T1000 (cell line): ENCODE measurements around the gene DDX1.

Source experiments
- DNase-seq: peaks from one replicate; lab custom pipeline; 2025; ENCODE audit warnings: mixed read lengths; lab: John Stamatoyannopoulos, UW

Gene DDX1

GRCh38 chr2:15664273-15665066 lies 72.8 kb downstream of the DDX1 start:
- no peak for DNase-seq

- DNase-seq: no peak
Measured at GRCh38 chr2:15665067-15665942, 73.6 kb downstream of the DDX1 start.

DNA sequence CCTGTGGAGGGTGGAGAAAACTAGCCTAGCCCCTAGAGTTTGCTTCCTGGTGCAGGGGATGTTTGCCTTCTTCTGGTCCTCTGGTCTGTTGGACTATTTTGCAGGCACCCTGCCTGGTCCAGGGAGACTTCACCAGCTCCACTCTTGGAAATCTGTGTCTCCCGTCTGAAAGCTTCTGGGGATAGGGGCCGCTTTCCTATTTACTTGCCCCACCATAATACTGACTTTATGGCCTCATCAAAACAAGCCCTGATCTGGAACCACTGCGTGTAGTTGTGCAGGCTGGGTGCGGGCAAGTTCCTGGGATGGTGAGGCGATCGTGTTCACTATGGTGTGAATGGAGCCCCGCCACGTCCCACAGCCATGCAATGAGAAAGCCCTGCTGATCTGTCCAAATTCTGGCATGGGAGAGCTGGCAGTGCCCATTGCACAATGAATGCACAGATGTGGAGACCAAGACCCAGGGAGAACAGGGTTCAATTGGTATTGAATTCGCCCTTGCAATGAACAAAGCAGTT lies 74.3 kb downstream of the DDX1 start:
- no peak for DNase-seq

DNA sequence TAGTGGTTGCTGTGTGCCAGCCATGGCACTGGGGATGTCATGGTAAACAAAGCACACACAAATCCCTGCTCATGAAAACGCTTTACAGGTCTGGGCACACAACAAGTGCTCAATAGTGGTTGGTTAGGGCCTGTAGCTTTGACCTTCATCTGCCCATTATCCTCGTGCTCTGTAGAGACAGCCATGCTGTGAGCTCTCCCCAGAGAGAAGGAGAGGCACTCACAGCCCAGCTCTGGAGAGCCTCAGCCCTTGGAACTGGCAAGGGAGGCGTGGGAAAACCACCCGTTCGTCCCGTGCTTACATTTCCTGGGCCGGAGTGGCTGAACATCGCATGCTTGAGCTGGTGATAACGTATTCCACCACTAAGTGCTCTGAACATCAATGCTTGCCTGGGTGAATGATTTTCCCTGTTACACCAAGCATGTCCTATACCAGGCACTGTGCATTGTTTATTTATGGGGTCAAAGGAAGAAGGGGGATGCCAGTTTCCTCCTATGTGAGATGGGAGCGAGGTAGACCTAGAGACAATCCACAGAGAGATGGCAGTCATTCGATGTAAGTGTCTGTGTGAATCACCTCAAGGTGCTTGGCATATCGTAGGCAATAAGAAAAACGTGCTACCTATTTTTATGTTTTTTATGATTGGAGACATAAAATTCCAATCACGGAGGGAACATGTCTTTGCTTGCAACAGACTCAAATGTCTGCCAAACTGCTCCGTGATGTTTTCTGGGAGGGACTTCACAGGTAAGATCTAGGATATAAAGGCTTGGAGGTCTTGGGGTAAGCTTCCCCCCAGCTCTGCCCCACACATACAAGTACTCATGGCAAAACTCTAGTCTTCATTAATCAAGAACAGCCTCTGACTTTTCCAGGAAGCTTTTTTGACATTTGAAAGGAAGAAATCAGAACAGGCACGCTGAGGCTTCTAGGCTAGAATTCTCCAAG lies 75.5 kb downstream of the DDX1 start:
- no peak for DNase-seq

DNA sequence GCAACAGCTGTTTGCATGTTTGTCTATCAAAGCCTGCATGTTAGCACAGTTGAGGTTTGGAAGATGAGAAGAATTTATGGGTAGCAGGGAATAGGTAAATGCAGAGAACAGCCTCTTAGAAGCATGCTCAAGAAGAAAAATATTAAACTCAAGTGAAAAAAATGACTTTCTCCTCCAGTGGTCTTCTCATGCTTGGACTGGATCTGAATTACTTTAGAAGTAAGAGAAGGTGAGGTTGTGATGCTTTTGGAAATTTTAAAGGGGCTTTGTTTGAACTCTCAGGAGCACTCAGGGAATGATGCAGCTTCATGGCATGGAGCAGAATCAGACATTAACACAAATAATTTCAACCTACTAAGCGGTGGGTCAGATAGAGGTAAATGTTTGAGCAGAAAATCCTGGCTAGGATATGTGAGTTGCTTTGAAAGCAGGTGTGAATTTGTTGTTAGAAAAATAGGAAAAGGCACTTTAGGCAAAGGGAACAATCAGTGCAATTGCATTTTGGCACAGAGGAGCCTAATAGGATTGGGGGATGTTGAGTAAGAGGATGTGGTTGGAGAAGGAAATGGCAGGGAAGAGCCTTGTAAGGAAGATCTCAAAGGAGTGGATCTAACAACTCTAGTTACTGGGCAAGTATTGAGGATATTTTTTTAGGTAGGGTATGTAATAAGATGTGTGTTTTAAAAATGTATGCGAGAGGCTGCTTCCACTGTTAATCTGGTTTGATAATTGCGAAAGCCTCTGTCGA lies 76.3 kb downstream of the DDX1 start:
- DNase-seq: no peak

DNA sequence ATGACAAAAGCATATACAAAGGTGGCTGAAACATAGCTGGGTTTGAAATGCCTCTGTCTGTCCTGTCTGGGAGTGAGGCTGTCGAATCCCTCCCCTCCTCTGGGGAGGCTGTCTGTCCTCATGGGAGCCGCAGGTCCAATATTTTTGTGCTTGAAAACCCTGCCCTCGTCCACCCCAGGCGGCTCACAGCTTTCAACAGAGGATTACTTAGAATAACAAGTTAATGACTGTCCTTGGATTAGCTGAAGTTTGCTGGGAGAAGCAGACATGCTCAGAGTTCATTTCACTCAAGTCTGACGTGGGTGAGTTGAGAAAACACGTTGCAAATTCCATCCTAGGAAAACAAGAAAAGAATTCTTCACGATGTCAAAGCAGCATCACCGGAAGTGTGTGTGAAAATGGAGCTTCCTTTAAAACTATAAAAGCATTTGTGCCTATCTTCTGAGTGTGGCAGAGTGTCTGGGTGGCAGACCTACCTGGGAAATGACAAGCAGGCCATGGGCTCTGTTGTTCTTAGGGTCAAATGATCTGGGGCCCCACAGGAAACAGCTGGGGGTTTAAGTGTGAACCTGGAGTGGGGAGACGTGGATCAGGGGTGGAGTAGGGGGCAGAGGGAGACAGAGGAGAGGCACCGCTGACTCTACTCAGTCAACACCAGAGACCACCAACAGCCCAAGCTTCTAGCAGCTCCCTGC lies 77.1 kb downstream of the DDX1 start:
- DNase-seq: no peak

- DNase-seq: no peak
Measured at GRCh38 chr2:15669375-15669910, 77.8 kb downstream of the DDX1 start.

DNA sequence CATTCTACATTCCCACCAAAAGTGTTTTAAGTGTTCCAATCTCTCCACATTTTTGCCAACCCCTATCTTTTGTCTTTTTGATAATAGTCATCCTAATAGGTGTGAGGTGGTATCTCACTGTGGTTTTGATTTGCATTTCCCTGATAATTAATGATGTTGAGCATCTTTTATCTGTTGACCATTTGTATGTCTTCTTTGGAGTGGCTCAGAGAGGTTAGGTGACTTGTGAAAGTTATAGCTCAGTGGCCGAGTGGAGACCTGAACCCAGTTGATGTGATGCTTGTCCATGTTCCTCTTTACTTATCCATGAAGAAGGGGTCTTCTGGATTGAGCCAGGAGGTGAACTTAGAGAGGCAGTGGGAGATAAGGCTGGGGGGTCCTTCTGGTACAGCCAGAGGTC lies 78.8 kb downstream of the DDX1 start:
- DNase-seq: no peak

DNA sequence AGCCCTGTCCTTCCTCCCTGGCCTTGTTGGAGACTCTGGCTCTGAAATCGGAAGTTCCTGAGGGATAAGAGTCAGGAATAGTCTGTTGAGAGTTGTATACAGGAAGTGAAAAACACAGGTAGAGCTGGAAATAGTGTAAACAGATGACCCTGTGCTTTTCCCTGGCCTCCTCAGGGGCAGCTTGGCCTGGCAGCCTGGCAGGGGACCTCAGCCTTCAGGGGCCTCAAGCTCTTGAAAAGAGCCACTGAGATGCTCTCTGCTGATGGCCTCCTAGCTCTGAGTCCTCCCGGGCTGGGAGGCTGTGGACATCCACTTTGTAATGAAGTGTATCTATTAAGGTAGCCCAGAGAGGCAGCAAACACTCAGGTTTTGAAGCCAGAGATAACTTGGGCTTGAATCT lies 79.3 kb downstream of the DDX1 start:
- no peak for DNase-seq

DNA sequence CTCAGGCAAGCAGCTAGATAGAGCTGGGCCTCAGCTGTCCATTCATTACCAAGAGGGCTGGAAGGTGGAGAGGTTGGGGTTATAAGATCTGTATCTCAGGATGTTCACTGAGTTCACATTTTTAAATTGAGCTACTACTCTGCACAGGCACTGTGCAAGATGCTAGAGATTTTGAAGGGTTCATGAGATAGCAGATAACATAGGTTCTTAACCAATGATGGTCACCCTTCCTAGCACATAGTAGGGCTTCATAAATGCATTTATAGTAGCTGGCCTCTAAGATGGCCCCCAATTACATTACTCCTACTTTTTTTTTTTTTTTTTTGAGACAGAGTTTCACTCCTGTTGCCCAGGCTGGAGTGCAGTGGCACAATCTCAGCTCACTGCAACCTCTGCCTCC lies 79.7 kb downstream of the DDX1 start:
- no peak for DNase-seq

DNA sequence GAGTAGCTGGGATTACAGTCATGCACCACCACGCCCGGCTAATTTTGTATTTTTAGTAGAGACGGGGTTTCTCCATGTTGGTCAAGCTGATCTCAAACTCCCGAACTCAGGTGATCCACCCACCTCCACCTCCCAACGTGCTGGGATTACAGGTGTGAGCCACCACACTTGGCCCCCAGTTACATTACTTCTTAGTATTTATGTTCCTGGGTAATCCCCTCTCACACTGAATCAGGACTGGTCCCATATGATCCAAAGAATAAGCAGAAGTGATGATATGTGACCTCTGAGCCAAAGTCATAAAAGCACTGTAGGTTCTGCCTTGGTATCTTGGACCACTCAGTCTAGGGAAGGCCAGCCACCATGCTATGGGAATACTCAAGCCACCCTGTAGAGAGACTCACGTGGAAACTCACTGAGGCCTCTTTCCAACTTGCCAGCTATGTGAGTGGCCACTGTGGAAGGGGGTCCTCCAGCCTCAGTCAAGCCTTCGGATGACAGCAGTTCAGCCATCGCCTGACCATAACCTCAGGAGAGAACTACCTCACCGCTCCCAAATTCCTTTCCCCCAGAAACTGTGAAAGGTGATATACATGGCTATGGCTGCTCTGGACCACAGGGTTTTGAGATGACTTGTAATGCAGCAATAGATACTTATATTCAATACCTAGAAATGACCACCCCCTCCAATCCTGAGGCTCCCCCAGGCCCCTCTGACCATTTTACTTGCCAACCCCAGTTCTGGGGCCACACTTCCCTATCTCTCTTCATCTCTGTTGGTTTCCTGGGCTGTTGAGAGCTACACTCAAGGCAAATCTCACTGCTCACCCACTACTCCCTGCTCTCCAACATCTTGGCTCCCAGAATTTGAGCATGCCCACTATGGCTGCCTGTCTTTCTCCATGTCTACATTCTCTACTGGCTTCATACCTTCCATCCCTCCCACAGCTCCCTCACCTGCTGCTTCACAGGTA lies 80.5 kb downstream of the DDX1 start:
- no peak for DNase-seq

GRCh38 chr2:15672961-15673918 lies 81.6 kb downstream of the DDX1 start:
- no peak for DNase-seq

- no peak for DNase-seq
Measured at GRCh38 chr2:15673919-15674636, 82.4 kb downstream of the DDX1 start.

DNA sequence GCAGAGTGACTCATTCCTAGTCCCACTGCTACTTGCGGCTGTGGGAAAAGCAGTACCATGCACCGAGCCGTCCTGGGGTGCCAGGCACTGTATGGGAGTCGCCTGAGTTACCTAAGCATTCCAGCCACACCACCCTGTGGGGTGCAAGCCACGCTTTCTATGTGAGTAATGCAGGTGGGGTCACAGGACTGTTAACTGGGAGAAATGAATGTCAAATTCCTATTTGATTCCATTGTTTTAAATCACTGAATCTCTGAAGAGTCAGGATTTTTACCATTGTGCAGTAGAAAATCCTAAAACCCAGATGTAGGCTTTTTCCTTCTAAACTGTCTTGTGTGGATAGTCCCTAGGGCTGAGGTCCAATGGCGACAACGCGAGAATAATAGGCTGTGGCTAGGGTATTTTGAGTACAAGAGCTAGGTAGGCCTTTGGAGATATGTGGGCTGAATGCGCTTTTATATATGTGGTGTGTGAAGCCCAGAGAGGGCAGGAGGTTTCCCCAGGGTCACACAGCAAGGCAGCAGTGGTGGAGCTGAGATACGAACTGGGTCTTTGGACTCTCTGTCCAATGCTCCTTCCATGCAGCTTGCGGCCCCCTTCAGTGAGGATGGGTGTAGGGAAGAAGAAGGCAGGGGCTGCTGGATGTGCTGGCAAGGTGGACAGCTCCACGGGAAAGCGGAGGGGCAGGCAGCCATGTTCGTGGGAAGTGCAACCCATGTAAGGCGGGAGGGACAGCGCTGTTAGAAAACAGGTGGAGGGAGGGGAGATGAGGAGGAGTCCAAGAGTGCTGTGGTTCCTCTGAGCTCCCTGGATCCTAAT lies 83.2 kb downstream of the DDX1 start:
- DNase-seq: no peak

GRCh38 chr2:15675456-15676195 lies 84.0 kb downstream of the DDX1 start:
- no peak for DNase-seq
